Amniotic epithelial cell (primary cell): Measurements from ENCODE around the gene TMEM238.

Source experiments
- DNase-seq: peaks from one replicate; pipeline ENCODE4 v3.0.0-alpha.2; 2010; ENCODE audit warnings: low read depth

TMEM238 gene

DNA sequence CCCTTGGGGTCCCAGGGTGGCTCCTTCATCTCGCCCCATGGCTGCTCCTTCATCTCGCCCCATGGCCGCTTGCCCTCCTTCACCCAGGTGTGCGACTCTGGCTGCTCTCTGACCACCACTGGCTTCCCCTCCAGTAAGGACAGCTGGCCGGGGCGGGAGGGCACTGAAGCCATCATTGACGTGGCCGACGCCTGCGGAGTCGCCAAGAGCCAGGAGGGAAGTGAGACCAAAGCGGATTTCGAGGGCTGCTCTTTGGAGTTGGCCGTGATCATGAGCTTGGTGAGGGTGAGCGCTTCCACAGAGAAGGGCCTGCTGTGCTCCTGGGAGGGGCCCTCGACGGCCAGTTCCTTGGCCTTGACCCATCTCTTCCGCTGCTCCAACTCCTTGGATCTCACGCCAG, 25.6 kb downstream of the TMEM238 start:
- DNase-seq = no peak

DNA sequence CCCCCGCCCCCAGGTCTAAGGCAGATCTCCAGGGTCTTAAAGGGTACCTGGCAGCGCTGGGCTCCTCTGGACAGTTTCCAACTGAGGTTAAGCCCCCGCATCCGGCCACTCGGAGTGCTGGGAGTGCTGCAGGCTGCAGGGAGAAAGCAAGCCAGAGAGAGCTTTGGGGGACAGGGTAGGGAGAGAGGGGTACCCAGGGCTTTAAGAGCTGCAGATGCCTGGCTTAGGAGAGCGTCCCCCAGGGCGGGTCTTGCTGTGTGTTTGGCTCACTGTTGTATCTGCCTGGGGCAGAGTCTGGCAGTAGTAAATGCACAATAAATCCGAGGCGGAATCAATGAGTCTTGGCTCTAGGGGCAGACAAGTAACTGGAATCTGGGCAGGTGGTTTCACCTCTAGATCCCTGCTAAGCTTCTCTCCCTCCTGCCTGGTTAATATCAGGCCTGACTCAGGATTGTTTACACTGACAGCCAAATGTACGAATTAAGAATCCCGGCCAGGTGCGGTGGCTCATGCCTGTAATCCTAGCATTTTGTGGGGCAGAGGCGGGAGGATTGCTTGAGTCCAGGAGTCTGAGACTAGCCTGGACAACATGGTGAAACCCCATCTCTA, 28.8 kb downstream of the TMEM238 start:
- peak; percentile 32 for DNase-seq

DNA sequence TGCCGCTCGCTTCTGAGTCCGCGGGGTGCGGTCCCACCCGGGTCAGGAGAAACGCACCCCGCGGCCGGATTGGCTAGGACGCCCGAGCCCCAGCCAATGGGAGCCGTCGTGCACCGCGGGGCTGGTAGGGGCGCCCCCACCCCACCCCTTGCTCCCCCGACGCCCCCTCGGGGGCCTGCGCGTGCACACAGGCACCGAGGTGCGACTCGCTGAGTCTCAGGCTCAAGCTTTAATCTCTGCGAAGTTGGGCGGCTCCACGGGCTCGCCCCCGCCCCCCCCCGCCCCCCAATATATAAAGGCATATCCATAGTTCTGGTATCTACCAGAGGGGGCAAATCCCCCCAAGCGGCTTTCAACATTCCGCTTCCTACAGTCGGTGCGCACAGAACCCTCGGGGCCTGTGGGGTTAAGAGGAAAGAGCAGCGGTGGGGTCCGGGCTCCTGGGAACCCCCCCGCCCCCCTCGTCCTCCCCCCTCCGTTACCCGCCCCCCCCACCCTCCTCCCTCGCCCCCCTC, 29.3 kb downstream of the TMEM238 start, which contains the start of gene COX6B2:
Gene COX6B2 (minus strand): TSS at position 22 of the 515 bp plus-strand sequence. CDS start 198 bp downstream, outside the sequence.
- DNase-seq = no peak

DNA sequence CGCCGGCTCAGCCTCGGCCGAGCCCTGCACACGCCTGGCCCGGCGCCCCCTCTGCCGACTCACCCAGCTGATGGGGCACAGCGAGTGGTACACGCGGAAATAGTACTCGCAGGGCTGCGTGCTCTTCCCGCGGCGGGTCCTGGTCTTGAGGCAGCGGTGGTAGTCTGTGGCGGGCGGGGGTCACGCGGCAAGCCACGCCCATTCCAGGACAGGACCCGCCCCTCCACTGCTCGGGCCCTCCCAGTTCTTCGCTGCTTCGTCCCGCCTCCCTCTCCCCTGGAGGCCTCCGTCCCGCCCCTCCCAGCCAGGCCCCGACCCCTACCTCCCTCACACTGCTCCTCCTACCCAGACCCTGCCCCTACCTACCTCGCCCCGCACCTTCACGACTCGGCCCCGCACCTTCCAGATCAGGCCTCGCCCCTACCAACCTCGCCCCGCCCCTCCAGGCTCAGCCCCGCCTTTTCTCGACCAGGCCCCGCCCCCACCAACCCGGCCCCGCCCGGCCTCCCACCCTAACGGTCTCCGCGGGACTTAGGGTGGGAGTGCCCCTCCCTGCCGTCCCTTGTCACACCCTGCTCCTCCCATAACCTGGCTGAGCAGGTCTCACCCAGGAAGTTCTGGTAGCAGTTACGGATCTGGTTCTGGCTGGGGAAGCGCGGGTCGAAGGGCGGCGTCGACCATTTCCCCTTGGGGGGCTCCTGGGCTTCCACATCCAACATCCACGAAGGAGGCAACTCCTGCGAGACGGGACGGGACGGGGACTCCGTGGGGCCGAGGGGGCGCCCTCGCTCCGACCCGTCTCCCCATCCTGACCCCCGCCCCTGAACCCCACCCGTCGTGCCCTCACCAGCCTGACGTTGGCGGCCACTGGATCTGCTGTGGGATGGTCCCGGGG, 30.0 kb downstream of the TMEM238 start:
- peak; percentile 45 for DNase-seq

DNA sequence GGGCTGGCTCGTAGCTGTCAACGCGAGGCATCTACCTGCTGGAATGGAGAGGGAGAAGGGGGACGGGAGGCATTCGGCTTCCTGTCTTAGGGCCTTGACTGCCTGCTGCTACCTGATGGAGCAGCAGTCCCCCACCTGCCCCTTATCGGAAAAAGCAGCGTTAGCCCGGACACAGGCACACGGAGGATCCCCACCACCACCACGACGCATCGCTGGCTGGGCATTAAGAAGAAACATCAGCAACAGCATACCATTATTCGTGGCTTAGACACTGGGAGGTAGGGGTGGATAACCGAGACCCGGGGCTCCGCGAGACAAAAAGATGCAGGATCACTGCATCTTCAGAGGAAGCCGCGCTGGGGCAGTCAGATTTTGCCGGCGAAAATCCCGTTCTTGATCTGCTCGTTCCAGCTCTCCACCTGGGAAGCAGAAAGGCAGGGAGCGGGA, 30.7 kb downstream of the TMEM238 start:
- no peak for DNase-seq

DNA sequence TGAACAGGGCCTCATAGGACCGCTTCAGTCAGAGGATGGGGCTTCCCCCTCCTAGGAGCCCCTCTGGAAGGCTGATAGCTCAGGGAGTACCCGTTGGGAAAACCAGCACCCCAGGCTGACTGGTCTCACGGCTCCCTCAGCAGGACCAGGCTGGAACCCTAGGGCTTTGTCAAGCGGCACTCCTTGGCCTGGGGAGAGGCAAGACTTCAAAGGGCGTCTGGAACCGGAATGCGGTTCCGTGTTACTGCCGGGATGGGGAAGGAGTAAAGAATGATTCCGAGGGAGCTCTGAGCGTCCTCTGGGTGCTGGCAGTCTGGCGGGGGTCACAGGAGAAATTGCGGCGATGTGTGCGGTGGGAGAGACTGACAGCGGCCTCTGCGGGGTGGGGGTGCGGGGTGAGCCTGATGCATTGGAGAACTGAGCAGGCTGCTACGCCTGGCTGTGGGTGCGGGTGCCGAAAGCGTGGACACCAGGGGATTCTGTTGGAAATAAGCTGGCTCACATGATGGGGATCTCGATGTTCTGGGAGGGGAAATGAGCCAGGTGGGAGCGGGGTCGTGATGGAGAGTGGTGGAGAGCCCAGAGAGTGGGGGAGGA, 31.4 kb downstream of the TMEM238 start:
- no peak for DNase-seq

DNA sequence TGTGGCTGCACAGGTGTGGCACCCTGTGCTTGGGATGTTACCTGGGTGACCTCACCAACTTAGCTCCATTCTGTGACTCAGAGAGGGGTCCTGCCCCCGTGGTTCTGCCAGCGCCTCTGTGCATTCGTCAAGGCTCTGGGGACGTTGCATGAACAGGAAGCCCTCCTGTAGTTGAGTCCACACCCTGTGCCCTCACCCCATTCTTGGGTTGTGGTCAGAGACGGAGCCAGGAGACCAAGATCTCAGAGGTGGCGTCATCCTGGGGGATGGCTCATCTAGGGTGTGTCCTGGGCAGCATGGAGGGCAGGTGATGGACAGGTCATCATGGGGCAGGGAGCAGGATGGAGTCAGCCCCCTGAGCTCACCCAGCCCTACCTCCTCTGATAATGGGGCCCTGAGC, 32.1 kb downstream of the TMEM238 start:
- DNase-seq = no peak

DNA sequence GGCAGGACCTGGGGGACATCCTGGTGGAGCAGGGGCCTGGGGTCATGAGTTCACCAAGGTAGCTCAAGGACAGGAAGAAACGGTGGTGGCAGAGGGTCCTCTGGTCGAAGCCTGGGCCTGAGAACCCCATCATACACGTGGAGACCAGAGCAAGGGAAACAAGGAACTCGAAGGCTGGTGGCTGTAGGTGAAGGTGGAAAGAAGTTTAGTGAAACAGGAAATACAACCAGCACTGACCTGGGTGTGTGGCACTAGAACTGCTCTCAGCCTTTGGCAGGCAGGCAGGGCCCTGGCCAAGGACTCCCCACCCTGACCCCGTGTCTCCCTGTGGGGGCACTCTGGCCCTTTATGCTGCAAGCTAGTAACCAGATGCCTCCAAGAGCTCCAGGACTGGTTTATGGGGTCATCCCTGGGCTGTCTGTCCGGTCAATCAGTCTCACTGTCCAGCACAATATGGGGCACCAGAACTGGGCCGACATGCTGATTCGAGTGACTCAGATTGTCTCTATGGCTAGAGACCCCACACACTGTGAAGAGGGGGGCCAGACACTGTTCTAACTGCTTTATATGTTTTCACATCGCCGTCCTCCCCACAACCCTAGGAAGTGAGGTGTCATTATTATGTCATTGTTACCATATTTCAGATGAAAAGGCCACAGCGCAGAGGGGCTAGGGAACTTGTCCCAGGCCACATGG, 33.3 kb downstream of the TMEM238 start:
- DNase-seq = no peak

DNA sequence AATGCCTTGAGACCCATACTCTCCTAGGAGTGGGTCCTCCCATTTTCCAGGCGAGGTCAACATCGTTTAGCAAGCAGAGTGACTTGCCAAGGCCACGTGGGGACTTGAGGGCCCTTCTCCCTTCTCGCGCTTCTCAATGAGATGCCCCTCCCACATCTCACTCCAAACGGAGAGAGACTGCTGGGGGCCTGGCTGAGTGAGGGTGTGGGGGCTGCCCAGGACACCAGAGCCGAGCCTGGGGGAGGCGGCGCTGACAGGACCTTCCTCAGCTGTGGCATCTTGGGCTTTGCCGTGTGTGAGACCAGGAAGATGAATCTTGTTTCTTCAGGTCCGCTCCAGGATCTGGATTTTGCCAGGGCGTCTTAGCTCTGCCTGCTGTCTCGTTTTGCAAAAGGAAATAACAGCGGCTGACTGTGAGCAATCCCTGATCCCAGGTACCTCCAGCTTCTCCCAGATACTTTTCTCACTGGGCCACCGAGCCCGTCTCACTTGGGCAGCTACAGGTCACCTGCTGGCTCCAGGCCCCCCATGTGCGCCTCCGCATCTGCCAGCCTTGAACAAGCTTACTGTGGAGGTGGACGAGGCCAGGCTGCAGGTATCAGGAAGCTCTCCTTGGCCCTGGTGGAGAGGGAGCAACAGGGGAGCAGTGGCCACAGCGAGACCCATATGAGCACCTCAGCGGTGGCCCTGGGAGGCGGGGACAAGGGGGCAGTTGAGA, 35.6 kb downstream of the TMEM238 start:
- no peak for DNase-seq

DNA sequence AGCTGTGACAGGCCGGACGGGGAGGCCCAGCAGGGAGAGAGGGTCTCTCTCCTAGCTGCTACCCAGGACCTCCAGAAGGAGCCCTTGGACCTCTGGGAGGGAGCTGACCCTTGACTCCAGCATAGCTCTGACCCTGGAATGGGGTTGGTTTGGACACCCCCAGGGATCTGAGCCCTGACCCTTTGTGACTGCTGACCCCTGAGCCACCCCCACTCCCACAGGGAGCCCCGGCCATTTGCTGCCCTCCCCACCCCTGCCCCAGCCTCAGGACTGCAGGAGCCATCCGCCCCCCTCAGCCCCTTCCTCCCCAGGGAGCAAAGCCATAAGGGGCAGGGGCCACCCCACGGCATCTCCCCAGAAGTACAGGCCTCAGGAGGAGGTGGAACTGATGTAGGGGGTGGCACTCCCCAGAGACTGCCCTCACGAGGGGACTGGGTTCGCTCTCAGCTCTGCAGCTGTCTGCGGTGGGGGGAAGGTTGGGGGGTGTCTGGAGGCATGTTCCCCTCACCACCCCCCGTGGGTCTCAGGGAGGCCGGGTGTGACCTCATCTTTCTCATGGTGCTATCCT, 36.6 kb downstream of the TMEM238 start:
- no peak for DNase-seq

DNA sequence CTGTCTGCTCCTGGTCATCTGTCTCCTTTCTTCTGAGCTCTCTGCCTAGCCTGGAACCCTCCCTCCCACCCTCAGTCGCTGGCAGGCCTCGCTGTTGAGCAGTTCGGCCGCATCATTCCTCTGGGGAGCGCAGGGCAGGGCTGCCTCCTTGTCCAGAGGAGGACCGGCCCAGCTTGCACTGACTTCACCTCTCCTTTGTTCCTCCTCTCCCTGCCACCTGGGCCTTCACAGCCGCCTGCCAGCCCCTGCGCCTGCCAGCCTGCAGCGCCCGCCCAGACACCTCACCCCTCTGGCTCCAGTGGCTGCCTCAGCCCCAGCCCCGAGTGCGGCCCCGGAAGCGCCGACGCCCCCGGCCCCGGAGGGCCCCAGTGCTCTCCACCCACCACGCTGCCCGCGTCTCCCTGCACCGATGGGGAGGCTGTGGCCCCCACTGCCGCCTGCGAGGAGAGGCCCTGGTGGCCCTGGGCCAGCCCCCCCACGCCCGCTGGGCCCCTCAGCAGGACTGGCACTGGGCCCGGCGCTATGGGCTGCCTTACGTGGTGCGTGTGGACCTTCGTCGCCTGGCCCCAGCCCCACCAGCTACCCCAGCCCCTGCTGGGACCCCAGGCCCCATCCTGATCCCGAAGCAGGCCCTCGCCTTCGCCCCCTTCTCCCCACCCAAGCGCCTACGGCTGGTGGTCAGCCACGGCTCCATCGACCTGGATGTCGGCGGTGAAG, 37.2 kb downstream of the TMEM238 start:
- DNase-seq = no peak

DNA sequence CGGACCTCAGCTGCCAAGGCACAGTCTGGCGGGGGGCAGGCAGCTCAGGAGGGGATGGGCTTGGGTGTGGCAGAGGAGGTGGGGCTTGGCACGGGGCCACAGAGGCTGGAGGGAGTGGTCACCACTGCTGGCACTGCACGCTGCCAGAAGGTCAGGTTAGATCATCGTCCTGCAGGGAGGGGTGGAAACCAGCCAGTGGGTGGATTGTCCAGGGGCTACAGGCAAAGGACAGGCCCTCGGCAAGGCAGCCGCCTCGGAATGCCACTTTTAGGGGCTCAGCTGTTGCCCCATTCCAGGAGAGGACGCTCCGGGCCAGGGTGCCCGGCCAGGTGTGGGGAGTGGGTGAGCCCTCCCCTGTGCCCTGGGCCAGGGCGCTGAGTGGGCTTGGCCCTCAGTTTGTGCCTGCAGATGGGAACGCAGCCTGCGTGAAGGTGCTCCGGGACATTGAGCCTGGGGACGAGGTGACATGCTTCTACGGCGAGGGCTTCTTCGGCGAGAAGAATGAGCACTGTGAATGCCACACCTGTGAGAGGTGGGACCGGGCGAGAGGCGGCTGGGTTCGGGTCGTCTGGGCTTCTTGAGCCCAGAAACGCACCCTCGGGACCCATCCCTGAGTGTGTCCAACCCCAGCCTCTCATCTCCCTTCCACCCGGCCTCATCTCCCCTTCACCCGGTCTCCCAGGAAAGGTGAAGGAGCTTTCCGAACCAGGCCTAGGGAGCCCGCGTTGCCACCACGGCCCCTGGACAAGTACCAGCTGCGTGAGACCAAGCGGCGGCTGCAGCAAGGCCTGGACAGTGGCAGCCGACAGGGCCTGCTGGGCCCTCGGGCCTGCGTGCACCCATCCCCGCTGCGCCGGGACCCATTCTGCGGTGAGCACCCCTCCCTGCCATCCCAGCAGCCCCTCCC, 38.0 kb downstream of the TMEM238 start:
- DNase-seq = peak; percentile 49

DNA sequence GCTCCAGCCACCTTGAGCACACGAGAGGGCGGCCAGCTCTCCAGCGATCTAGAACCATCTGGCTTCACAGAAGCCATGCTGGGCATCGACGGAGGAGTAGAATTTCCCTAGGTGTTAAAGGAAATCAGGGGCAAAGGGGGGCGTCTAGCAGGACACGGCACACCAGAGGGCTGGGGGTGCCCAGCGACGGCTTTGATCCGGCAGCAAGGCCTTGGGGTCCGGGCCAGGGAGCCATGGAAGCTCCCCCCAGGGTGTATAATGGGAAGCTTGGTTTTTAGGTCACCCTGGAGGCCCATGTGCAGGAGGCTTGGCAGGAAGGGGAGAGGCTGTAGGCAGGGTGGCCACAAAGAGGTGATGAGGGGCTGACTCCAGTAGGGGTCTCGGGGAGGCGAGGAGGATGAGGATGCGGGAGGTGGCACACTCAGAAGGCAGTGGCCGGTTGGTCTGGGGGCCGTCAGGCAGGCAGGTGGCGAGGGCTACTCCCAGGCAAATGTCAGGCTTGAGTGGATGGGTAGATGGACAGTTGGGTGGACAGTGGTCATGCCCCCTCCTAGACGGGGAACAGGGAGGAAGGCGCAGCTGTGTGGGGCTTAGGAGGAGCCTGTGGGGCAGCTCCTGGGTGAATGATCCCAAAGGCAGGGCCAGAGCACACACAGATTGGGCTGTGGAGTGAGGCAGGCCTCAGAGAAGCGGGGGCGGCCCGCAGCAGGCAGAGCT, 38.8 kb downstream of the TMEM238 start:
- DNase-seq = no peak

DNA sequence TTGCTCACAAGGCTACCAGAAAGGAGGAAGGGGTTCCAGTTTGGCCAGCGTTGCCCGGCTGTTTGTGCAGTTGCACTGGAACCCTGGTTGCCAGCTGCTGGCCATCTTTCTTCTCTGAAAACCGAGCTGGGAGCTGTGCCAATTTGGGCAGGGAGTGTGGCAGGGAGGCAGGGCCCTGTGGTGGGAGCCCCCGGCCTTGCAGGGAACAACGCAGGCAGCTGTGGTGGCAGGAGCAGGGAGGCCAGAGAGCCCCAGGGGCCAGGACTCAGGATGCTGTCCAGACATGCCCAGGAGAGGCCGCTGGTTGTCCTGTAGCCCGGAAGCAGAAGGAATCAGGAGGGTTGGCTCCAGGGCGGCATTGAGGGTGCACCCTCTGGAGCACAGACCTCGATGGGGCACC, 39.6 kb downstream of the TMEM238 start:
- DNase-seq = no peak

DNA sequence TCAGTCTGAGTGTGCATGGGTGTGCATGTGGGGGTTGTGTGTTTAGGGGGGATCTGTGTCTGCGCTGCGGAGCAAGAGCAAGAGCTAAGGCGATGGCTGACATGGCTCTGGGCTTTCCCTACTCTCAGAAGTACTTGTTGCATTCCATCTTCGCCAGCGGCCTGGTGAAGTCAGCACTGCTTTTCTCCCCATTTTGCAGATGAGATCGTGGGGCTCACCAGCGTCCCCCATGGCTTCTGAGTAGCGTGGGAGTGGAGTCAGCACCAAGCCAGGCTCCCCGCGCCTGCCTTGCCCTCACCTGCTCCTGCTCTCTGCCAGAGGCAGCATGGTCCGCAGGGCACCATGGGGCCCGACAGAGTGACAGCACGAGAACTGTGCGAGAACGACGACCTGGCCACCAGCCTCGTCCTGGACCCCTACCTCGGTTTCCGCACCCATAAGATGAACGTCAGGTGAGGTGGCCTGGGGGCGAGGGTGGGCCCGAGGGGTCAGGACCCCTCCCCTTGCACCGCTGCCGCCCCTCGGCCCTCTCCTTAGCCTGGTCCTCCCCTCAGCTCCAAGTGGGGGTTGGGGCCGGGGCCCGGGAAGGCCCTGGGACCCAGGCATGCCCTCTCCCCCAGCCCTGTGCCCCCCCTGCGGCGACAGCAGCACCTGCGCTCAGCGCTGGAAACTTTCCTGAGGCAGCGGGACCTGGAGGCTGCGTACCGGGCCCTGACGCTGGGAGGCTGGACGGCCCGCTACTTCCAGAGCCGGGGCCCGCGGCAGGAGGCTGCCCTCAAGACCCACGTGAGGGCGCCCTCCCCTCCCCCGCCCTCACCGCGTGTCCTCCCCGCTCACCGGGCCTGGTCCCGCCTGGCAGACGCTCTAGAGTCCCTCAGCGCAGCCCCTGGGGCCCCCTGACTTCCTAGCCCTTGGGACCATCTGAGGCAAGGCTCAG, 42.2 kb downstream of the TMEM238 start:
- no peak for DNase-seq

DNA sequence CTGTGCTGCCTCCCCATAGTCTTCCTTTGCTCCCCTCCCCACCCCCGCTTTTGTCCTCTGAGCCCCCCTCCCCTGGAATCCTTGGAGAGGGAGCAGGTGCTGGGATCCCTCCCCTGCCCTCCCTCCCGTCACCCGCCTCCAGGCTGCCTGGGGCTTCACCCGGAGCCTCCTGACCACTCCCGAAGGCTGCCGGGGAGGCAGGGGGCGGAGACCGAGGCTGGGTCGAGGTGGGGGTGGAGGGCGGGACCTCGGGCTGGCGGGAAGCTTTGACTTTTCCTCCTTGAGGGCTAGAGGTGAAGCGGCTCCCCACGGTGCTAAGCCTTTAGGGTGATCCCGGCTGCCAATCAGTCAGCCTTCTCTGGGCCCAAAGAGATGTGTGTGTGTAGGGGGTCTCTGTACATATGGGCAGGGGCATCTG, 42.9 kb downstream of the TMEM238 start:
- peak; percentile 64 for DNase-seq

DNA sequence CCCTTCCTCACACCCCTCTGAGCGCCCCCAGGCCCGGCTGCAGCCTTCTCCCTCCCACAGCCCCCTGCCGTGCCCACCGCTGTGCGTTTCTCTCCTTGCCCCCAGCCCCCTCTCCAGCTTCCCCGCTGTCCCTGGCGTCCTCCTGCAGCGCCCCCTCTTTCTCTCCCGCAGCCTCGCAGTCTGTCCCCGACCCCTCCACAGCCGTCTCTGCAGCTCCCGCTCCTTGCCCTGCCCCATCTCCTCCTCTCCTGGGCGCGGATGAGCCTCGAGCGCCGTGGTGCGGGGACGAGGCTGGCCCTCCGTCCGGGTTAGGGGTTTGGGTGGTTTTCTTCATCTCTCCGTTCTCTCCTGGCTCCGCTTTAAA, 43.3 kb downstream of the TMEM238 start:
- DNase-seq = no peak
